Measurements from ENCODE around the gene CCDC149.

CCDC149 gene

GRCh38 chr4:24837781-24838180 lies 75.1 kb downstream of the CCDC149 start:
- ChIA-PET CTCF (no interaction called here), POLR2A (no interaction called here)
- Histone ChIP-seq H3K27ac (ENCODE audit: insufficient read depth in 1 of 2, low read depth in 1 of 2, low read length in 2 of 2, poor library complexity in 1 of 2, severe bottlenecking in 2 of 2) (no peak overlapping the region), H3K9me3 (ENCODE audit: control extremely low read depth in 1 of 5, control insufficient read depth in 4 of 5, insufficient read depth in 2 of 5, low read depth in 1 of 5, low read length in 4 of 5) (no peaks in the 10 kb centered on the region), H3K4me3 (ENCODE audit: control insufficient read depth in 1 of 7, extremely low read depth in 1 of 7, insufficient read depth in 4 of 7, low read depth in 2 of 7, low read length in 6 of 7) (no peak overlapping the region), H3K4me1 (ENCODE audit: control extremely low read depth in 1 of 4, control insufficient read depth in 4 of 4, insufficient read depth in 4 of 4, low read length in 3 of 4) (no peaks in the 10 kb centered on the region), H3K36me3 (ENCODE audit: control insufficient read depth in 4 of 4, insufficient read depth in 4 of 4, low read length in 3 of 4) (peaks cover 0 to 2% (median 0%) of the 10 kb centered on the region in 4 experiments), H3K27me3 (replicated peaks in 2 of 5; ENCODE audit: control insufficient read depth in 4 of 5, insufficient read depth in 5 of 5, low read length in 4 of 5) (no peaks in the 10 kb centered on the region)
- DNase-seq = no peak
- 98% methylated on average over 5 of the region's 5 CpGs for WGBS (ENCODE audit: insufficient coverage)

- no peak for DNase-seq
- no peaks in the 10 kb centered on the region for H3K4me1 ChIP-seq (ENCODE audit: control extremely low read depth in 1 of 4, control insufficient read depth in 4 of 4, insufficient read depth in 4 of 4, low read length in 3 of 4)
- no peaks in the 10 kb centered on the region for H3K27me3 ChIP-seq (replicated peaks in 2 of 5; ENCODE audit: control insufficient read depth in 4 of 5, insufficient read depth in 5 of 5, low read length in 4 of 5)
- CTCF ChIA-PET = no interaction called here
- no peak overlapping the region for H3K4me3 ChIP-seq (ENCODE audit: control insufficient read depth in 1 of 7, extremely low read depth in 1 of 7, insufficient read depth in 4 of 7, low read depth in 2 of 7, low read length in 6 of 7)
- no peaks in the 10 kb centered on the region for H3K9me3 ChIP-seq (ENCODE audit: control extremely low read depth in 1 of 5, control insufficient read depth in 4 of 5, insufficient read depth in 2 of 5, low read depth in 1 of 5, low read length in 4 of 5)
- POLR2A ChIA-PET = no interaction called here
- H3K27ac ChIP-seq (ENCODE audit: insufficient read depth in 1 of 2, low read depth in 1 of 2, low read length in 2 of 2, poor library complexity in 1 of 2, severe bottlenecking in 2 of 2) = no peak overlapping the region
- H3K36me3 ChIP-seq (ENCODE audit: control insufficient read depth in 4 of 4, insufficient read depth in 4 of 4, low read length in 3 of 4) = peaks cover 0 to 2% (median 0%) of the 10 kb centered on the region in 4 experiments
- WGBS (ENCODE audit: insufficient coverage) = 89% methylated on average over 5 of the region's 7 CpGs
Measured at GRCh38 chr4:24837336-24837735, 75.5 kb downstream of the CCDC149 start.

- Histone ChIP-seq H3K27me3 (replicated peaks in 2 of 5; ENCODE audit: control insufficient read depth in 4 of 5, insufficient read depth in 5 of 5, low read length in 4 of 5) (no peaks in the 10 kb centered on the region), H3K4me3 (ENCODE audit: control insufficient read depth in 1 of 7, extremely low read depth in 1 of 7, insufficient read depth in 4 of 7, low read depth in 2 of 7, low read length in 6 of 7) (no peak overlapping the region), H3K36me3 (ENCODE audit: control insufficient read depth in 4 of 4, insufficient read depth in 4 of 4, low read length in 3 of 4) (peaks cover 0 to 2% (median 0%) of the 10 kb centered on the region in 4 experiments), H3K27ac (ENCODE audit: insufficient read depth in 1 of 2, low read depth in 1 of 2, low read length in 2 of 2, poor library complexity in 1 of 2, severe bottlenecking in 2 of 2) (no peak overlapping the region), H3K4me1 (ENCODE audit: control extremely low read depth in 1 of 4, control insufficient read depth in 4 of 4, insufficient read depth in 4 of 4, low read length in 3 of 4) (no peaks in the 10 kb centered on the region), H3K9me3 (ENCODE audit: control extremely low read depth in 1 of 5, control insufficient read depth in 4 of 5, insufficient read depth in 2 of 5, low read depth in 1 of 5, low read length in 4 of 5) (no peaks in the 10 kb centered on the region)
- POLR2A ChIA-PET = no interaction called here
- WGBS (ENCODE audit: insufficient coverage) = 93% methylated on average over 1 of the region's 6 CpGs
- CTCF ChIA-PET = interaction anchor here (0.7 kb wide), 1 partner anchor 21 kb away, joined by 3 read pairs; no protein-coding TSS in a partner anchor
- no peak for DNase-seq
Measured at GRCh38 chr4:24836661-24837242, 76.1 kb downstream of the CCDC149 start.

GRCh38 chr4:24835696-24836095 lies 77.1 kb downstream of the CCDC149 start:
- 100% methylated on average over 4 of the region's 4 CpGs for WGBS (ENCODE audit: insufficient coverage)
- peaks cover 0 to 1% (median 0%) of the 10 kb centered on the region in 5 experiments for H3K27me3 ChIP-seq (replicated peaks in 2 of 5; ENCODE audit: control insufficient read depth in 4 of 5, insufficient read depth in 5 of 5, low read length in 4 of 5)
- ChIA-PET POLR2A (no interaction called here), CTCF (no interaction called here)
- no peak overlapping the region for H3K27ac ChIP-seq (ENCODE audit: insufficient read depth in 1 of 2, low read depth in 1 of 2, low read length in 2 of 2, poor library complexity in 1 of 2, severe bottlenecking in 2 of 2)
- peaks cover 0 to 7% (median under 1%) of the 10 kb centered on the region in 4 experiments for H3K36me3 ChIP-seq (ENCODE audit: control insufficient read depth in 4 of 4, insufficient read depth in 4 of 4, low read length in 3 of 4)
- H3K4me1 ChIP-seq (ENCODE audit: control extremely low read depth in 1 of 4, control insufficient read depth in 4 of 4, insufficient read depth in 4 of 4, low read length in 3 of 4) = no peaks in the 10 kb centered on the region
- no peaks in the 10 kb centered on the region for H3K9me3 ChIP-seq (ENCODE audit: control extremely low read depth in 1 of 5, control insufficient read depth in 4 of 5, insufficient read depth in 2 of 5, low read depth in 1 of 5, low read length in 4 of 5)
- no peak overlapping the region for H3K4me3 ChIP-seq (ENCODE audit: control insufficient read depth in 1 of 7, extremely low read depth in 1 of 7, insufficient read depth in 4 of 7, low read depth in 2 of 7, low read length in 6 of 7)
- DNase-seq = no peak

- ChIA-PET POLR2A (no interaction called here), CTCF (no interaction called here)
- Histone ChIP-seq H3K4me3 (ENCODE audit: control insufficient read depth in 1 of 7, extremely low read depth in 1 of 7, insufficient read depth in 4 of 7, low read depth in 2 of 7, low read length in 6 of 7) (no peak overlapping the region), H3K9me3 (ENCODE audit: control extremely low read depth in 1 of 5, control insufficient read depth in 4 of 5, insufficient read depth in 2 of 5, low read depth in 1 of 5, low read length in 4 of 5) (no peaks in the 10 kb centered on the region), H3K27ac (ENCODE audit: insufficient read depth in 1 of 2, low read depth in 1 of 2, low read length in 2 of 2, poor library complexity in 1 of 2, severe bottlenecking in 2 of 2) (no peak overlapping the region), H3K27me3 (replicated peaks in 2 of 5; ENCODE audit: control insufficient read depth in 4 of 5, insufficient read depth in 5 of 5, low read length in 4 of 5) (peaks cover 0 to 1% (median 0%) of the 10 kb centered on the region in 5 experiments), H3K4me1 (ENCODE audit: control extremely low read depth in 1 of 4, control insufficient read depth in 4 of 4, insufficient read depth in 4 of 4, low read length in 3 of 4) (no peaks in the 10 kb centered on the region), H3K36me3 (ENCODE audit: control insufficient read depth in 4 of 4, insufficient read depth in 4 of 4, low read length in 3 of 4) (peaks cover 0 to 12% (median 2%) of the 10 kb centered on the region in 4 experiments)
- 100% methylated on average over 2 of the region's 3 CpGs for WGBS (ENCODE audit: insufficient coverage)
- no peak for DNase-seq
Measured at GRCh38 chr4:24831637-24832036, 81.2 kb downstream of the CCDC149 start.

GRCh38 chr4:24824720-24825119 lies 88.1 kb downstream of the CCDC149 start:
- 96% methylated on average over 6 of the region's 7 CpGs for WGBS (ENCODE audit: insufficient coverage)
- H3K27ac ChIP-seq (ENCODE audit: insufficient read depth in 1 of 2, low read depth in 1 of 2, low read length in 2 of 2, poor library complexity in 1 of 2, severe bottlenecking in 2 of 2) = no peak overlapping the region
- DNase-seq = no peak
- H3K9me3 ChIP-seq (ENCODE audit: control extremely low read depth in 1 of 5, control insufficient read depth in 4 of 5, insufficient read depth in 2 of 5, low read depth in 1 of 5, low read length in 4 of 5) = no peaks in the 10 kb centered on the region
- H3K4me3 ChIP-seq (ENCODE audit: control insufficient read depth in 1 of 7, extremely low read depth in 1 of 7, insufficient read depth in 4 of 7, low read depth in 2 of 7, low read length in 6 of 7) = no peak overlapping the region
- no peaks in the 10 kb centered on the region for H3K4me1 ChIP-seq (ENCODE audit: control extremely low read depth in 1 of 4, control insufficient read depth in 4 of 4, insufficient read depth in 4 of 4, low read length in 3 of 4)
- POLR2A ChIA-PET = no interaction called here
- no peaks in the 10 kb centered on the region for H3K27me3 ChIP-seq (replicated peaks in 2 of 5; ENCODE audit: control insufficient read depth in 4 of 5, insufficient read depth in 5 of 5, low read length in 4 of 5)
- peaks cover 0 to 4% (median under 1%) of the 10 kb centered on the region in 4 experiments for H3K36me3 ChIP-seq (ENCODE audit: control insufficient read depth in 4 of 4, insufficient read depth in 4 of 4, low read length in 3 of 4)
- CTCF ChIA-PET = interaction anchor here (1.0 kb wide), 1 partner anchor 17 kb away, joined by 3 read pairs; no protein-coding TSS in a partner anchor

GRCh38 chr4:24820541-24820940 lies 92.3 kb downstream of the CCDC149 start:
- ChIA-PET POLR2A (no interaction called here), CTCF (no interaction called here)
- Histone ChIP-seq H3K4me3 (ENCODE audit: control insufficient read depth in 1 of 7, extremely low read depth in 1 of 7, insufficient read depth in 4 of 7, low read depth in 2 of 7, low read length in 6 of 7) (no peak overlapping the region), H3K27me3 (replicated peaks in 2 of 5; ENCODE audit: control insufficient read depth in 4 of 5, insufficient read depth in 5 of 5, low read length in 4 of 5) (no peaks in the 10 kb centered on the region), H3K4me1 (ENCODE audit: control extremely low read depth in 1 of 4, control insufficient read depth in 4 of 4, insufficient read depth in 4 of 4, low read length in 3 of 4) (no peaks in the 10 kb centered on the region), H3K36me3 (ENCODE audit: control insufficient read depth in 4 of 4, insufficient read depth in 4 of 4, low read length in 3 of 4) (peaks cover 0 to 16% (median 4%) of the 10 kb centered on the region in 4 experiments), H3K9me3 (ENCODE audit: control extremely low read depth in 1 of 5, control insufficient read depth in 4 of 5, insufficient read depth in 2 of 5, low read depth in 1 of 5, low read length in 4 of 5) (peaks cover 0 to 5% (median 0%) of the 10 kb centered on the region in 5 experiments), H3K27ac (ENCODE audit: insufficient read depth in 1 of 2, low read depth in 1 of 2, low read length in 2 of 2, poor library complexity in 1 of 2, severe bottlenecking in 2 of 2) (no peak overlapping the region)
- DNase-seq = no peak
